Caco-2 (cell line): ENCODE results near the gene ERICH4. TPM values are rescaled to one million over a fixed set of nuclear protein-coding genes. Genes with fewer than 3 reads are reported as not detected.

Source experiments
- BruUV-seq: library from RNA; stranded (reverse); fragments of 400-500 nt; replicated peaks from 2 replicates; lab custom pipeline; 2021; lab: Mats Ljungman, UMichigan
- CTCF ChIA-PET: fragments of 300-600 bp; sonication (Branson Sonifier 250); formaldehyde crosslinking; loops from one replicate; lab custom pipeline; 2022; ENCODE audit warnings: antibody characterized with exemption; lab: Charles Lee
- POLR2A ChIA-PET: fragments of 300-600 bp; sonication (Branson Sonifier 250); formaldehyde crosslinking; loops from one replicate; lab custom pipeline; 2022; ENCODE audit warnings: antibody characterized with exemption; lab: Charles Lee
- DNase-seq, 2 experiments: peaks; one replicate each; pipeline versions ENCODE4 v3.0.0 to v3.0.0-alpha.2; 2020 to 2022
- H3K27me3 ChIP-seq: replicated peaks from 2 replicates; pipeline ENCODE4 v1.6.0; 2011; ENCODE audit warnings: low read length; ENCODE audit not compliant: control insufficient read depth, insufficient read depth
- H3K36me3 ChIP-seq: 2 replicates; pipeline ENCODE4 v1.5.1; 2011; ENCODE audit warnings: low read length; ENCODE audit not compliant: control insufficient read depth, insufficient read depth
- H3K4me1 ChIP-seq: fragments of 250-450 bp; sonication (Bioruptor Pico); 2 replicates; pipeline ENCODE4 v1.5.1; 2020; ENCODE audit warnings: mild to moderate bottlenecking
- H3K4me3 ChIP-seq: 2 replicates; pipeline ENCODE4 v1.5.1; 2011; ENCODE audit warnings: low read depth, mild to moderate bottlenecking, control low read depth, low read length
- H3K9me3 ChIP-seq: fragments of 250-450 bp; sonication (Bioruptor Pico); 2 replicates; pipeline ENCODE4 v1.5.1; 2020; ENCODE audit warnings: mild to moderate bottlenecking, moderate library complexity
- H3K27ac Mint-ChIP-seq: one replicate; pipeline ENCODE4 v1.8.0; 2022; ENCODE audit warnings: mixed read lengths; ENCODE audit not compliant: unreplicated experiment
- H3K27me3 Mint-ChIP-seq: one replicate; pipeline ENCODE4 v1.8.0; 2022; ENCODE audit warnings: mixed read lengths; ENCODE audit not compliant: insufficient read depth, unreplicated experiment
- H3K36me3 Mint-ChIP-seq: one replicate; pipeline ENCODE4 v1.8.0; 2022; ENCODE audit warnings: mild to moderate bottlenecking, mixed read lengths; ENCODE audit not compliant: insufficient read depth, unreplicated experiment
- H3K4me1 Mint-ChIP-seq: one replicate; pipeline ENCODE4 v1.8.0; 2022; ENCODE audit warnings: low read depth, mixed read lengths; ENCODE audit not compliant: unreplicated experiment
- H3K4me3 Mint-ChIP-seq: one replicate; pipeline ENCODE4 v1.8.0; 2022; ENCODE audit warnings: mild to moderate bottlenecking, moderate library complexity, mixed read lengths; ENCODE audit not compliant: unreplicated experiment
- H3K9me3 Mint-ChIP-seq: one replicate; pipeline ENCODE4 v1.8.0; 2022; ENCODE audit warnings: mixed read lengths; ENCODE audit not compliant: unreplicated experiment
- CTCF ChIP-seq, 2 experiments: fragments of 200-600 bp in 1 of 2; IDR thresholded peaks; 1 replicate in 1 of 2; 2 replicates in 1 of 2; pipeline versions ENCODE4 v1.5.1 to v1.8.0; 2011 to 2022; ENCODE audit warnings: antibody characterized with exemption in 1 of 2, control low read depth in 1 of 2, inconsistent platforms in 1 of 2, low read depth in 1 of 2, low read length in 1 of 2, mild to moderate bottlenecking in 1 of 2, moderate library complexity in 1 of 2; ENCODE audit not compliant: insufficient read depth in 1 of 2, severe bottlenecking in 1 of 2, unreplicated experiment in 1 of 2
- intact Hi-C: fragments of 100-400 bp; cut with micrococcal nuclease; formaldehyde crosslinking; loops from one replicate; pipeline ENCODE4 v1.10.0; 2022; ENCODE audit not compliant: unreplicated experiment
- total RNA-seq: library from RNA; stranded (reverse); gene quantifications from 2 replicates; pipeline ENCODE4 v1.2.3, GENCODE V29; 2022

The ERICH4 gene
- total RNA-seq, 1 experiment from 2014 or later = not detected

GRCh38 chr19:41402010-41402409 is 40.9 kb upstream of the ERICH4 start:
- H3K4me1 Mint-ChIP-seq = peaks cover 15% of the 10 kb centered on the region

GRCh38 chr19:41403181-41403970 is 39.6 kb upstream of the ERICH4 start:
- no peak overlapping the region for H3K4me3 Mint-ChIP-seq

More at GRCh38 chr19:41402010-41402409, 40.9 kb upstream of the ERICH4 start:
- peaks cover 10% of the 10 kb centered on the region for H3K36me3 Mint-ChIP-seq
- no peaks in the 10 kb centered on the region for H3K27me3 Mint-ChIP-seq
- BruUV-seq = no TSS peak
- H3K9me3 ChIP-seq = no peaks in the 10 kb centered on the region
- CTCF ChIA-PET = interaction anchor here (0.8 kb wide), 1 partner anchor 47 kb away, joined by 3 read pairs; no protein-coding TSS in a partner anchor
- H3K4me3 ChIP-seq = no peak overlapping the region
- DNase-seq = no peak
- POLR2A ChIA-PET = no interaction called here
- H3K36me3 ChIP-seq = no peaks in the 10 kb centered on the region
- H3K27me3 ChIP-seq = no peaks in the 10 kb centered on the region; the same call in 1 of the 2 replicates
- no peak for TF ChIP-seq CTCF (IDR thresholded peaks at IDR 0.05; ENCODE audit: insufficient read depth in 1 of 2, low read depth in 1 of 2, low read length in 1 of 2, severe bottlenecking in 1 of 2, unreplicated experiment in 1 of 2)
- intact Hi-C loops = no loop called here
- no peak overlapping the region for H3K27ac Mint-ChIP-seq
- no peaks in the 10 kb centered on the region for H3K9me3 Mint-ChIP-seq
- no peak overlapping the region for H3K4me3 Mint-ChIP-seq
- 0 out of 2 replicates have a peak, but pooled peaks cover 6% of the 10 kb centered on the region for H3K4me1 ChIP-seq

GRCh38 chr19:41405776-41406175 is 37.2 kb upstream of the ERICH4 start:
- Histone ChIP-seq H3K9me3 (no peaks in the 10 kb centered on the region), H3K36me3 (no peaks in the 10 kb centered on the region; the same call in 1 of the 2 replicates), H3K27me3 (no peaks in the 10 kb centered on the region), H3K4me1 (peaks cover 15% of the 10 kb centered on the region), H3K4me3 (no peak overlapping the region)
- Mint-ChIP-seq H3K27ac (no peak overlapping the region), H3K9me3 (no peaks in the 10 kb centered on the region), H3K4me3 (no peak overlapping the region), H3K27me3 (no peaks in the 10 kb centered on the region), H3K4me1 (peaks cover 16% of the 10 kb centered on the region), H3K36me3 (peaks cover 8% of the 10 kb centered on the region)
- BruUV-seq = no TSS peak
- ChIA-PET CTCF (interaction anchor here (0.7 kb wide), 1 partner anchor 482 kb away, joined by 4 read pairs; no protein-coding TSS in a partner anchor), POLR2A (no interaction called here)
- intact Hi-C loops = no loop called here
- DNase-seq = no peak
- no peak for TF ChIP-seq CTCF (IDR thresholded peaks at IDR 0.05; ENCODE audit: insufficient read depth in 1 of 2, low read depth in 1 of 2, low read length in 1 of 2, severe bottlenecking in 1 of 2, unreplicated experiment in 1 of 2)

More at GRCh38 chr19:41403181-41403970, 39.6 kb upstream of the ERICH4 start:
- H3K4me1 ChIP-seq = 0 out of 2 replicates have a peak, but pooled peaks cover 5% of the 10 kb centered on the region
- Mint-ChIP-seq H3K27ac (no peak overlapping the region), H3K4me1 (peaks cover 9% of the 10 kb centered on the region), H3K36me3 (no peaks in the 10 kb centered on the region), H3K9me3 (no peaks in the 10 kb centered on the region), H3K27me3 (no peaks in the 10 kb centered on the region)
- no TSS peak for BruUV-seq
- no peak overlapping the region for H3K4me3 ChIP-seq
- TF ChIP-seq CTCF (IDR thresholded peaks at IDR 0.05; ENCODE audit: insufficient read depth in 1 of 2, low read depth in 1 of 2, low read length in 1 of 2, severe bottlenecking in 1 of 2, unreplicated experiment in 1 of 2) = no peak
- CTCF ChIA-PET = no interaction called here
- no peaks in the 10 kb centered on the region for H3K9me3 ChIP-seq
- DNase-seq = no peak
- intact Hi-C loops = no loop called here
- POLR2A ChIA-PET = no interaction called here
- no peaks in the 10 kb centered on the region; the same call in 1 of the 2 replicates for H3K36me3 ChIP-seq
- H3K27me3 ChIP-seq = no peaks in the 10 kb centered on the region
